Kidney epithelial cell (primary cell): ENCODE results near the gene GRIN3B. TPM values are rescaled to one million over a fixed set of nuclear protein-coding genes. Genes with fewer than 3 reads are reported as not detected.
A peak's percentile ranks its signal among the peaks of the same experiment; 100 is the strongest.
"Not testable (repeated sequence)": the region's sequence is repeated elsewhere in the genome, so short reads cannot be mapped to it uniquely, and the experiment has no call there.

Experiments used
- DNase-seq: peaks from one replicate; pipeline ENCODE4 v3.0.0-alpha.2; 2010; ENCODE audit warnings: low read depth
- H3K27me3 ChIP-seq: 2 replicates; pipeline ENCODE4 v1.6.0; 2011; ENCODE audit warnings: low read length; ENCODE audit not compliant: control insufficient read depth, insufficient read depth
- H3K36me3 ChIP-seq: 2 replicates; pipeline ENCODE4 v1.5.1; 2011; ENCODE audit warnings: low read length; ENCODE audit not compliant: control insufficient read depth, insufficient read depth
- H3K4me3 ChIP-seq: 2 replicates; pipeline ENCODE4 v1.5.1; 2011; ENCODE audit warnings: low read depth, mild to moderate bottlenecking, control low read depth, low read length
- CTCF ChIP-seq: IDR thresholded peaks from 2 replicates; pipeline ENCODE4 v1.5.1; 2011; ENCODE audit warnings: mild to moderate bottlenecking, moderate library complexity, low read length, control low read depth, inconsistent platforms; ENCODE audit not compliant: insufficient read depth, poor library complexity, severe bottlenecking
- total RNA-seq: library from RNA; depleted of rRNA; stranded (reverse); fragments of >200 nt; gene quantifications from 2 replicates; pipeline ENCODE4 v1.2.3, GENCODE V29; 2015

Gene GRIN3B
- total RNA-seq, 1 donor from 2014 or later = 0.08 TPM

GRCh38 chr19:1018393-1018792 lies 18.2 kb downstream of the GRIN3B start:
- DNase-seq = no peak
- no peak overlapping the region for H3K4me3 ChIP-seq
- H3K27me3 ChIP-seq = no peaks in the 10 kb centered on the region
- H3K36me3 ChIP-seq = no peaks in the 10 kb centered on the region
- TF ChIP-seq CTCF = no peak

GRCh38 chr19:1018932-1019615 lies 18.9 kb downstream of the GRIN3B start:
- no peak for DNase-seq
- no peak for TF ChIP-seq CTCF
- no peaks in the 10 kb centered on the region for H3K27me3 ChIP-seq
- H3K4me3 ChIP-seq = peak overlapping the region; percentile 80
- H3K36me3 ChIP-seq = no peaks in the 10 kb centered on the region

GRCh38 chr19:1019616-1019961 lies 19.4 kb downstream of the GRIN3B start:
- Histone ChIP-seq H3K36me3 (no peaks in the 10 kb centered on the region), H3K4me3 (peak overlapping the region; percentile 80), H3K27me3 (no peaks in the 10 kb centered on the region)
- TF ChIP-seq CTCF = no peak
- DNase-seq = no peak

GRCh38 chr19:1019980-1020867 lies 20.0 kb downstream of the GRIN3B start:
- peak overlapping the region; percentile 80 for H3K4me3 ChIP-seq

GRCh38 chr19:1020868-1021425 lies 20.7 kb downstream of the GRIN3B start, which contains the start of gene TMEM259:
TSS of gene TMEM259 (minus strand) at chr19:1021123. CDS start at chr19:1020996, 127 bp downstream.
- H3K4me3 ChIP-seq = peak within 1 kb of the TSS; percentile 80
- no peak for TF ChIP-seq CTCF

More at GRCh38 chr19:1019980-1020867, 20.0 kb downstream of the GRIN3B start:
- Histone ChIP-seq H3K27me3 (no peaks in the 10 kb centered on the region), H3K36me3 (no peaks in the 10 kb centered on the region)
- DNase-seq = no peak
- TF ChIP-seq CTCF = no peak

GRCh38 chr19:1023883-1024188 lies 23.6 kb downstream of the GRIN3B start:
- not testable (repeated sequence) for DNase-seq, H3K4me3 ChIP-seq, H3K36me3 ChIP-seq, H3K27me3 ChIP-seq

More at GRCh38 chr19:1020868-1021425, 20.7 kb downstream of the GRIN3B start, which contains the start of gene TMEM259:
- no peaks in the 10 kb centered on the region for H3K27me3 ChIP-seq
- no peaks in the 10 kb centered on the region for H3K36me3 ChIP-seq
- DNase-seq = peak; percentile 69

GRCh38 chr19:1025080-1025479 lies 24.9 kb downstream of the GRIN3B start:
- not testable (repeated sequence) for DNase-seq, H3K36me3 ChIP-seq, H3K27me3 ChIP-seq, H3K4me3 ChIP-seq
